Lower lobe of right lung (tissue), 2 donors: ENCODE data around the gene CDK5RAP1. TPM values are rescaled to one million over a fixed set of nuclear protein-coding genes. Genes with fewer than 3 reads are reported as not detected.
"Not testable (repeated sequence)": the region's sequence is repeated elsewhere in the genome, so short reads cannot be mapped to it uniquely, and the experiment has no call there.

Source experiments
- ATAC-seq, 2 donors: fragments of 200-7000 bp; cut with Tn5 transposase; one replicate each; pipeline ENCODE4 v1.9.1; 2020 to 2022; ENCODE audit warnings: mild to moderate bottlenecking in 2 of 2, moderate library complexity in 2 of 2
- DNase-seq: peaks from one replicate; pipeline ENCODE4 v3.0.0-alpha.2; 2020
- H3K27ac ChIP-seq: fragments of 200-600 bp; one replicate; pipeline ENCODE4 v1.8.0; 2022
- H3K27me3 ChIP-seq: fragments of 200-600 bp; one replicate; pipeline ENCODE4 v1.8.0; 2022; ENCODE audit warnings: low read depth
- H3K36me3 ChIP-seq: fragments of 200-600 bp; one replicate; pipeline ENCODE4 v1.8.0; 2022; ENCODE audit warnings: mild to moderate bottlenecking
- H3K4me1 ChIP-seq: fragments of 200-600 bp; one replicate; pipeline ENCODE4 v1.8.0; 2022
- H3K4me3 ChIP-seq: fragments of 200-600 bp; one replicate; pipeline ENCODE4 v1.8.0; 2022; ENCODE audit warnings: mild to moderate bottlenecking
- H3K9me3 ChIP-seq: fragments of 200-600 bp; one replicate; pipeline ENCODE4 v1.8.0; 2022
- CTCF ChIP-seq: fragments of 200-600 bp; IDR thresholded peaks from one replicate; pipeline ENCODE4 v1.8.0; 2022; ENCODE audit warnings: antibody characterized with exemption, mild to moderate bottlenecking
- intact Hi-C: fragments of 100-400 bp; cut with DNase I; formaldehyde crosslinking; loops from one replicate; pipeline ENCODE4 v1.11.0; 2022
- total RNA-seq: library from RNA; stranded (reverse); fragmentation: NEBNext Ultra II Directional; extraction: Animal tissue kit (Norgen Biotek cat#: 25700); gene quantifications from one replicate; pipeline ENCODE4 v1.2.1, GENCODE V29; 2021
- donor health status: DM: no; HTN: yes; CAD: no; lungs with severe emphysema.

The CDK5RAP1 gene
- total RNA-seq, 1 donor from 2014 or later, result 23.2 TPM

- Histone ChIP-seq H3K9me3 (no peaks in the 10 kb centered on the region), H3K27me3 (no peaks in the 10 kb centered on the region), H3K36me3 (no peaks in the 10 kb centered on the region), H3K4me1 (peaks cover 12% of the 10 kb centered on the region), H3K27ac (peak within 1 kb of the TSS; percentile 71), H3K4me3 (peak within 1 kb of the TSS; percentile 78)
- peak; percentile 98 for ATAC-seq
- intact Hi-C loops, result no loop called here
- TF ChIP-seq CTCF, result no peak
- peak; percentile 98 for DNase-seq
Measured at GRCh38 chr20:33443512-33444239, 42.4 kb upstream of the CDK5RAP1 start, which contains the start of gene SNTA1. SNTA1 (minus strand) TSS chr20:33443763; CDS start chr20:33443620, 143 bp downstream.

- H3K4me1 ChIP-seq, result peaks cover 12% of the 10 kb centered on the region
- H3K27ac ChIP-seq, result peak overlapping the region; percentile 71
- H3K9me3 ChIP-seq, result no peaks in the 10 kb centered on the region
- DNase-seq, result no peak
- ATAC-seq, result peak; percentile 5 to 9
- H3K27me3 ChIP-seq, result no peaks in the 10 kb centered on the region
- no peaks in the 10 kb centered on the region for H3K36me3 ChIP-seq
- intact Hi-C loops, result no loop called here
- TF ChIP-seq CTCF, result no peak
- peak overlapping the region; percentile 78 for H3K4me3 ChIP-seq
Measured at GRCh38 chr20:33443006-33443511, 41.7 kb upstream of the CDK5RAP1 start.

- no peak overlapping the region for H3K27ac ChIP-seq
- intact Hi-C loops, result no loop called here
- H3K4me3 ChIP-seq, result peak overlapping the region; percentile 78
- ATAC-seq (no peak), DNase-seq (no peak)
- no peaks in the 10 kb centered on the region for H3K9me3 ChIP-seq
- peaks cover 12% of the 10 kb centered on the region for H3K4me1 ChIP-seq
- H3K27me3 ChIP-seq, result no peaks in the 10 kb centered on the region
- H3K36me3 ChIP-seq, result no peaks in the 10 kb centered on the region
- TF ChIP-seq CTCF, result no peak
Measured at GRCh38 chr20:33442136-33443005, 41.1 kb upstream of the CDK5RAP1 start.

GRCh38 chr20:33441142-33441955, 40.0 kb upstream of the CDK5RAP1 start:
- Histone ChIP-seq H3K27me3 (no peaks in the 10 kb centered on the region), H3K27ac (no peak overlapping the region), H3K4me3 (no peak overlapping the region), H3K36me3 (no peaks in the 10 kb centered on the region), H3K9me3 (no peaks in the 10 kb centered on the region), H3K4me1 (peaks cover 12% of the 10 kb centered on the region)
- DNase-seq, result no peak
- intact Hi-C loops, result no loop called here
- ATAC-seq, result no peak
- TF ChIP-seq CTCF, result no peak

- H3K9me3 ChIP-seq, H3K27me3 ChIP-seq, ATAC-seq, H3K36me3 ChIP-seq, intact Hi-C loops, DNase-seq, H3K4me3 ChIP-seq, H3K27ac ChIP-seq: not testable (repeated sequence)
- peaks cover 12% of the 10 kb centered on the region for H3K4me1 ChIP-seq
Measured at GRCh38 chr20:33440562-33440961, 39.2 kb upstream of the CDK5RAP1 start.
